ENCODE measurements around the gene ARL15.
A peak's percentile ranks its signal among the peaks of the same experiment; 100 is the strongest.

ARL15 gene

GRCh38 chr5:54259981-54260380 is 50.4 kb downstream of the ARL15 start:
- TF ChIP-seq EZH2 (IDR thresholded peaks at IDR 0.05; ENCODE audit: borderline replicate concordance, low read depth, low read length, severe bottlenecking) = no peak
- TF ChIP-seq CTCF (IDR thresholded peaks at IDR 0.05; ENCODE audit: borderline replicate concordance, extremely low read depth, low read length, poor library complexity, severe bottlenecking) = no peak
- no peak overlapping the region for H3K9ac ChIP-seq (ENCODE audit: low read depth, low read length)
- no peak overlapping the region for H3K4me3 ChIP-seq (ENCODE audit: low read depth in 1 of 2, low read length in 2 of 2)
- ATAC-seq (ENCODE audit: insufficient read depth, low read depth) (no peak), DNase-seq (no peak)
- H3K9me3 ChIP-seq (ENCODE audit: insufficient read depth, low read length, severe bottlenecking) = no peaks in the 10 kb centered on the region
- H3K4me2 ChIP-seq (ENCODE audit: insufficient read depth, low read length) = no peak overlapping the region
- peaks cover 12% of the 10 kb centered on the region; the same call in 1 of the 2 replicates for H4K20me1 ChIP-seq (ENCODE audit: insufficient read depth, low read length)
- H3K27me3 ChIP-seq (ENCODE audit: insufficient read depth, low read length, poor library complexity) = no peaks in the 10 kb centered on the region
- H2AFZ ChIP-seq (ENCODE audit: low read depth, low read length) = no peak overlapping the region
- peaks cover 3% of the 10 kb centered on the region; the same call in 1 of the 2 replicates for H3K79me2 ChIP-seq (ENCODE audit: insufficient read depth, low read length)
- H3K4me1 ChIP-seq (ENCODE audit: insufficient read depth, low read length) = peaks cover 20% of the 10 kb centered on the region
- no peaks in the 10 kb centered on the region for H3K36me3 ChIP-seq (ENCODE audit: insufficient read depth, low read length)
- no peak overlapping the region for H3K27ac ChIP-seq (ENCODE audit: low read length)

GRCh38 chr5:54259090-54259489 is 51.3 kb downstream of the ARL15 start:
- H3K36me3 ChIP-seq (ENCODE audit: insufficient read depth, low read length) = no peaks in the 10 kb centered on the region
- H3K4me2 ChIP-seq (ENCODE audit: insufficient read depth, low read length) = no peak overlapping the region
- H3K9ac ChIP-seq (ENCODE audit: low read depth, low read length) = no peak overlapping the region
- no peak for ATAC-seq (ENCODE audit: insufficient read depth, low read depth)
- peaks cover 20% of the 10 kb centered on the region for H3K4me1 ChIP-seq (ENCODE audit: insufficient read depth, low read length)
- H3K27me3 ChIP-seq (ENCODE audit: insufficient read depth, low read length, poor library complexity) = no peaks in the 10 kb centered on the region
- TF ChIP-seq CTCF (IDR thresholded peaks at IDR 0.05; ENCODE audit: borderline replicate concordance, extremely low read depth, low read length, poor library complexity, severe bottlenecking) (no peak), EZH2 (IDR thresholded peaks at IDR 0.05; ENCODE audit: borderline replicate concordance, low read depth, low read length, severe bottlenecking) (no peak)
- H4K20me1 ChIP-seq (ENCODE audit: insufficient read depth, low read length) = peaks cover 12% of the 10 kb centered on the region; the same call in 1 of the 2 replicates
- H3K79me2 ChIP-seq (ENCODE audit: insufficient read depth, low read length) = peaks cover 1% of the 10 kb centered on the region; the same call in 1 of the 2 replicates
- no peak for DNase-seq
- H3K9me3 ChIP-seq (ENCODE audit: insufficient read depth, low read length, severe bottlenecking) = no peaks in the 10 kb centered on the region
- no peak overlapping the region for H3K4me3 ChIP-seq (ENCODE audit: low read depth in 1 of 2, low read length in 2 of 2)
- no peak overlapping the region for H3K27ac ChIP-seq (ENCODE audit: low read length)
- no peak overlapping the region for H2AFZ ChIP-seq (ENCODE audit: low read depth, low read length)

GRCh38 chr5:54257366-54258118 is 52.8 kb downstream of the ARL15 start:
- H3K27ac ChIP-seq (ENCODE audit: low read length) = peak overlapping the region; percentile 43; the same call in 1 of the 2 replicates
- H4K20me1 ChIP-seq (ENCODE audit: insufficient read depth, low read length) = peaks cover 12% of the 10 kb centered on the region; the same call in 1 of the 2 replicates
- no peak overlapping the region for H2AFZ ChIP-seq (ENCODE audit: low read depth, low read length)
- no peaks in the 10 kb centered on the region; the same call in 1 of the 2 replicates for H3K79me2 ChIP-seq (ENCODE audit: insufficient read depth, low read length)
- TF ChIP-seq EZH2 (IDR thresholded peaks at IDR 0.05; ENCODE audit: borderline replicate concordance, low read depth, low read length, severe bottlenecking) (no peak), CTCF (IDR thresholded peaks at IDR 0.05; ENCODE audit: borderline replicate concordance, extremely low read depth, low read length, poor library complexity, severe bottlenecking) (no peak)
- no peaks in the 10 kb centered on the region for H3K9me3 ChIP-seq (ENCODE audit: insufficient read depth, low read length, severe bottlenecking)
- DNase-seq = peak; percentile 16
- no peak overlapping the region for H3K4me3 ChIP-seq (ENCODE audit: low read depth in 1 of 2, low read length in 2 of 2)
- peak; percentile 87 for ATAC-seq (ENCODE audit: insufficient read depth, low read depth)
- H3K27me3 ChIP-seq (ENCODE audit: insufficient read depth, low read length, poor library complexity) = no peaks in the 10 kb centered on the region
- H3K4me1 ChIP-seq (ENCODE audit: insufficient read depth, low read length) = peaks cover 20% of the 10 kb centered on the region
- H3K4me2 ChIP-seq (ENCODE audit: insufficient read depth, low read length) = peak overlapping the region; percentile 20; the same call in 1 of the 2 replicates
- H3K9ac ChIP-seq (ENCODE audit: low read depth, low read length) = no peak overlapping the region
- H3K36me3 ChIP-seq (ENCODE audit: insufficient read depth, low read length) = no peaks in the 10 kb centered on the region
